ENCODE measurements around the gene AFF3.

DNA sequence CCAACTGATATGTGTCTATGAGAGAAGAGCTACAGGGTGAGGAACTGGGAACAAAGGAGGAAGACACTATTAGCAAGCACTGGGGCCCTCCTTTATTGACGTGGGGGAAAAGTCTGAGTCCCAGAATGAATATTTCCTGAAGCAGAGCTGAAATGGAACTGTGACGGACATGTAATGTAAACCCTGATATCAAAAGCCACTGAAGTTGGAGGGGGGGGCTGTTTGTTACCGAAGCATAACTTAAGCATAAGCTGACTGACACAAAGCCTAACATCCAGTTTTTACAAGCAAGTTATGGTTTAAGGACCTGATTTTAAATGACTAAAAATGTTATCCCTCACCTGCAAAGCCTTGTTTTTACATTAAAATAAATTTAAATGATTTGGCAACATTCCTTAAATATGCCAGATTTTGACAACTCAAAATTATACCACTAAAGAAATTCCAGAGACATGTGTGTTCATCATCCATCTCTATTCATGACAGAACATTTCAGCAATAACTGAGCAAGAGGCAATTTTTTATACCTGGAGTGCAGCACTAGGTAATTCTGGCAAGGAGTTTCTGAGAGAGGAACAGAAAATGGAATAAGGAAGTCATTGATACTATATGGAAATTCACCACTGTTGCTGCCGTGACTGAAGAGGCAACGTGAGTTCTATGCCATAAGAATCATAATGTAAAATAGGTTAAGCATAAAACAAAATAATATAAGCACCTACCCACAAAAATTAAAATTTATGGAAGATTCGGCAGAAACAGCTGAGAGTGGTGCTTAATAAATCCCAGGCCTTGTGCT is 186.0 kb downstream of the AFF3 start:
- TF ChIP-seq, protein P1, sequence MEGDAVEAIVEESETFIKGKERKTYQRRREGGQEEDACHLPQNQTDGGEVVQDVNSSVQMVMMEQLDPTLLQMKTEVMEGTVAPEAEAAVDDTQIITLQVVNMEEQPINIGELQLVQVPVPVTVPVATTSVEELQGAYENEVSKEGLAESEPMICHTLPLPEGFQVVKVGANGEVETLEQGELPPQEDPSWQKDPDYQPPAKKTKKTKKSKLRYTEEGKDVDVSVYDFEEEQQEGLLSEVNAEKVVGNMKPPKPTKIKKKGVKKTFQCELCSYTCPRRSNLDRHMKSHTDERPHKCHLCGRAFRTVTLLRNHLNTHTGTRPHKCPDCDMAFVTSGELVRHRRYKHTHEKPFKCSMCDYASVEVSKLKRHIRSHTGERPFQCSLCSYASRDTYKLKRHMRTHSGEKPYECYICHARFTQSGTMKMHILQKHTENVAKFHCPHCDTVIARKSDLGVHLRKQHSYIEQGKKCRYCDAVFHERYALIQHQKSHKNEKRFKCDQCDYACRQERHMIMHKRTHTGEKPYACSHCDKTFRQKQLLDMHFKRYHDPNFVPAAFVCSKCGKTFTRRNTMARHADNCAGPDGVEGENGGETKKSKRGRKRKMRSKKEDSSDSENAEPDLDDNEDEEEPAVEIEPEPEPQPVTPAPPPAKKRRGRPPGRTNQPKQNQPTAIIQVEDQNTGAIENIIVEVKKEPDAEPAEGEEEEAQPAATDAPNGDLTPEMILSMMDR (IDR thresholded peaks at IDR 0.05), result no peak
- no peak for TF ChIP-seq POLR2A (IDR thresholded peaks at IDR 0.05)

Data from lower leg skin (tissue), 3 donors.